B cell (primary cell): ENCODE measurements around the gene PRLH. TPM values are rescaled to one million over a fixed set of nuclear protein-coding genes. Genes with fewer than 3 reads are reported as not detected.

Source experiments
- ATAC-seq: fragments of 200-7000 bp; cut with Tn5 transposase; one replicate; pipeline ENCODE4 v1.10.0; 2021; ENCODE audit warnings: low read depth, mild to moderate bottlenecking, moderate number of reproducible peaks, moderate library complexity
- CTCF ChIA-PET: fragments of 350-600 bp; sonication (Branson Sonifier 250); formaldehyde crosslinking; loops from one replicate; lab custom pipeline; 2021; ENCODE audit warnings: antibody characterized with exemption, inconsistent platforms; lab: Charles Lee
- POLR2A ChIA-PET: fragments of 350-600 bp; sonication (Branson Sonifier 250); formaldehyde crosslinking; loops from one replicate; lab custom pipeline; 2021; ENCODE audit warnings: antibody characterized with exemption; lab: Charles Lee
- DNase-seq: peaks from one replicate; pipeline ENCODE4 v3.0.0; 2013
- H2AFZ ChIP-seq: 2 replicates; pipeline ENCODE4 v1.6.1; 2012; ENCODE audit warnings: mild to moderate bottlenecking, low read depth, low read length; ENCODE audit not compliant: insufficient read depth, poor library complexity, severe bottlenecking
- H3K27ac ChIP-seq, 2 donors: 1 replicate in 1 of 2; 2 replicates in 1 of 2; pipeline ENCODE4 v1.5.1; 2012 to 2013; ENCODE audit warnings: low read length in 2 of 2, mild to moderate bottlenecking in 2 of 2, moderate library complexity in 1 of 2
- H3K27me3 ChIP-seq, 4 experiments: fragments of 200-600 bp in 1 of 4; sonication (generic) in 1 of 4; replicated peaks in 1 of 4; 1 replicate in 2 of 4; 2 replicates in 2 of 4; pipeline versions ENCODE4 v1.6.1 to v1.7.0; 2013 to 2016; ENCODE audit warnings: low read length in 3 of 4, mild to moderate bottlenecking in 2 of 4, mixed read lengths in 1 of 4, moderate library complexity in 1 of 4; ENCODE audit not compliant: insufficient read depth in 4 of 4, control insufficient read depth in 3 of 4; ENCODE audit errors: control extremely low read depth in 1 of 4
- H3K36me3 ChIP-seq, 2 experiments: replicated peaks in 1 of 2; 1 replicate in 1 of 2; 2 replicates in 1 of 2; pipeline versions ENCODE4 v1.6.1 to v1.7.1; 2013; ENCODE audit warnings: low read length in 1 of 2; ENCODE audit not compliant: insufficient read depth in 2 of 2, control insufficient read depth in 1 of 2; ENCODE audit errors: control extremely low read depth in 1 of 2, extremely low read depth in 1 of 2
- H3K4me1 ChIP-seq, 2 donors: fragments of 200-600 bp in 1 of 2; sonication (generic) in 1 of 2; 1 replicate in 1 of 2; 2 replicates in 1 of 2; pipeline versions ENCODE4 v1.5.1 to v1.6.1; 2013 to 2017; ENCODE audit warnings: low read length in 2 of 2; ENCODE audit not compliant: control insufficient read depth in 2 of 2, insufficient read depth in 2 of 2
- H3K4me2 ChIP-seq: replicated peaks from 2 replicates; pipeline ENCODE3; 2012; ENCODE audit warnings: mild to moderate bottlenecking, low read depth, low read length; ENCODE audit not compliant: poor library complexity, severe bottlenecking
- H3K4me3 ChIP-seq, 5 experiments: fragments of 200-600 bp in 1 of 5; sonication (generic) in 1 of 5; 1 replicate in 3 of 5; 2 replicates in 2 of 5; pipeline versions ENCODE4 v1.5.1 to v1.7.0; 2011 to 2016; ENCODE audit warnings: low read length in 4 of 5, mild to moderate bottlenecking in 4 of 5, low read depth in 2 of 5, control low read depth in 1 of 5, moderate library complexity in 1 of 5; ENCODE audit not compliant: insufficient read depth in 1 of 5; ENCODE audit errors: control extremely low read depth in 1 of 5, extremely low read depth in 1 of 5
- H3K79me2 ChIP-seq: fragments of 200-600 bp; sonication (generic); one replicate; pipeline ENCODE4 v1.6.0; 2016; ENCODE audit warnings: low read length; ENCODE audit not compliant: control insufficient read depth, insufficient read depth
- H3K9ac ChIP-seq: fragments of 200-600 bp; sonication (generic); 2 replicates; pipeline ENCODE4 v1.6.1; 2017; ENCODE audit warnings: mild to moderate bottlenecking, low read length, moderate library complexity
- H3K9me3 ChIP-seq, 3 donors: one replicate each; pipeline versions ENCODE4 v1.6.1 to v1.7.1; 2013; ENCODE audit warnings: low read length in 2 of 3; ENCODE audit not compliant: control insufficient read depth in 2 of 3, insufficient read depth in 1 of 3; ENCODE audit errors: control extremely low read depth in 1 of 3
- H4K20me1 ChIP-seq: 2 replicates; pipeline ENCODE4 v1.6.0; 2012; ENCODE audit warnings: mild to moderate bottlenecking, low read length; ENCODE audit not compliant: insufficient read depth, control insufficient read depth, poor library complexity, severe bottlenecking
- H3K27ac Mint-ChIP-seq: one replicate; pipeline ENCODE4 v1.8.0; 2021; ENCODE audit warnings: mixed read lengths
- H3K27me3 Mint-ChIP-seq: one replicate; pipeline ENCODE4 v1.8.0; 2021; ENCODE audit warnings: mixed read lengths
- H3K4me1 Mint-ChIP-seq: one replicate; pipeline ENCODE4 v1.8.0; 2021; ENCODE audit warnings: mixed read lengths
- H3K4me3 Mint-ChIP-seq: one replicate; pipeline ENCODE4 v1.8.0; 2021; ENCODE audit warnings: mixed read lengths
- H3K9me3 Mint-ChIP-seq: one replicate; pipeline ENCODE4 v1.8.0; 2022; ENCODE audit warnings: mixed read lengths; ENCODE audit not compliant: insufficient read depth
- CTCF ChIP-seq: fragments of 200-600 bp; IDR thresholded peaks from one replicate; pipeline ENCODE4 v1.8.0; 2022; ENCODE audit warnings: antibody characterized with exemption, mild to moderate bottlenecking
- EZH2 ChIP-seq: IDR thresholded peaks from 2 replicates; pipeline ENCODE4 v1.6.1; 2012; ENCODE audit warnings: borderline replicate concordance, low read depth, mild to moderate bottlenecking, moderate library complexity, low read length; ENCODE audit not compliant: insufficient read depth, poor library complexity, severe bottlenecking
- WGBS: methylation state at CpG from one replicate; pipeline ENCODE4 v1.1.5; 2013; ENCODE audit warnings: missing lambda C conversion rate; ENCODE audit not compliant: insufficient coverage; 5-methylcytosine and 5-hydroxymethylcytosine counted together
- intact Hi-C: fragments of 100-400 bp; cut with micrococcal nuclease; formaldehyde crosslinking; loops from one replicate; pipeline ENCODE4 v1.10.0; 2022
- polyA plus RNA-seq: library from polyadenylated mRNA; depleted of rRNA; stranded (reverse); fragments of >200 nt; gene quantifications from 2 replicates; pipeline ENCODE4 v1.2.3, GENCODE V29; 2012
- total RNA-seq, 2 donors: library from RNA; stranded (reverse); fragments of 120-200 nt in 1 of 2; gene quantifications; 1 replicate in 1 of 2; 2 replicates in 1 of 2; pipeline versions ENCODE4 v1.2.3 to v1.2.4, GENCODE V29; 2013 to 2022

The PRLH gene
- total and polyA plus RNA-seq, 2 donors (not counting 1 experiment from before 2014, with no cell fraction given): not detected

DNA sequence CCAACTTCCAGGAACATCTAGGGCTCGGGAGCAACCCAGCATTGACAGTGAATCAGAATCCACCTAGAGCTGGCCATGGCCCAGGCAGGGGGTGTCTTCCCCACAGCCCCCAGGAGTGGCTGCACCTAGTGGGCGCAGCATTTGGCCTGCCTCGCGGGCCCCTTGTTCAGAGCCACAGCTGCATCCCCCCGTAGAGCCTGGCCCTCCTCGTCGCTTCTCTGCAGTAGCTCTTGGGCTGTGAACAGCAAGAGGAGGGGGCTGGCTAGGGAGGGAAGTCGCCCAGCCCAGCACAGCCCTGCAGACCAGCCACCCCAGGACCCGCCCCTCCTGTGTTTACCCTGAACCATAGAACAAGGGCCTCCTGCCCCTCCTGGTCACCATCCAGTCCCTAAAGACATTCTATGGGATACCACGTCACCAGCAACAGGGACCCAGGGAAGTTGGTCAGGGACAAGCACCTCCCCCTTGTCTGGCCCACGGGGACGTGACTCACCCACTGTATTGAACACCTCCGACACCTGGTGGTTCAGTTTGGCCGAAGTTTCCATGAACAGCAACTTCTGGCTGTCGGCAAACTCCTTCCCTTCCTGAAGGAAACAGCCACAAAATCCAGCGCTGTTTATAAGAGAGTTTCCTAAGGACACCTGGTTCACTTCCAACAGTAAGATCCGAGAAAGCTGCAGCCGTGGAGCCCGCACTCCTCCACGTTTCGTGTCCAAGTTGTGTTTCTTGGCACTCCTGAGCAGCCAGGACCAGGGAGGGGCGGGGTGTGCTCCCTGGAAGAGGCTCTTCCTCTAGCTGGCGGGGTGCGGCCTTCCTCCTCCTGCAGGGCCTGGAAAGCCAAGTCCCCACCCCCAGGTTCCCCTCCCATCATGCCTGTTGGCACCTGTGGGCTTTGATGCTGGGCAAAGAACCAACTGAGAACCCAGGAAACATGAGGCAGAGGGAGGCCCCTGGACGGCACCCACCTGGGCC is 8.8 kb downstream of the PRLH start:
- H3K27me3 Mint-ChIP-seq: peaks cover 26% of the 10 kb centered on the region
- no peak overlapping the region for H3K4me3 Mint-ChIP-seq

More for the DNA sequence above, 8.8 kb downstream of the PRLH start:
- H3K4me2 ChIP-seq: no peak overlapping the region
- no peak for TF ChIP-seq CTCF
- no peak for TF ChIP-seq EZH2
- no peaks in the 10 kb centered on the region for H4K20me1 ChIP-seq
- ATAC-seq (no peak), DNase-seq (no peak)
- 92% methylated on average over 24 of the region's 25 CpGs for WGBS
- Mint-ChIP-seq H3K27ac (no peak overlapping the region), H3K4me1 (peaks cover 6% of the 10 kb centered on the region), H3K9me3 (no peaks in the 10 kb centered on the region)
- no peak overlapping the region for H3K4me3 ChIP-seq
- no peaks in the 10 kb centered on the region for H3K9me3 ChIP-seq
- peaks cover 0 to 14% (median 2%) of the 10 kb centered on the region in 4 experiments for H3K27me3 ChIP-seq
- ChIA-PET CTCF (interaction anchor here (0.7 to 5.7 kb wide), 3 partner anchors 16 to 142 kb away, joined by 3 to 149 read pairs (median 3); partner anchors contain the start of gene RAB17), POLR2A (no interaction called here)
- no peak overlapping the region for H2AFZ ChIP-seq
- no peaks in the 10 kb centered on the region for H3K36me3 ChIP-seq
- intact Hi-C loops: no loop called here
- H3K79me2 ChIP-seq: no peaks in the 10 kb centered on the region
- H3K4me1 ChIP-seq: peaks cover 0 to 7% of the 10 kb centered on the region in 2 donors
- H3K27ac ChIP-seq: no peak overlapping the region
- no peak overlapping the region for H3K9ac ChIP-seq
